ENCODE data around the gene PRKG1. TPM values are rescaled to one million over a fixed set of nuclear protein-coding genes. Genes with fewer than 3 reads are reported as not detected.

Gene PRKG1
- total RNA-seq, 1 experiment from 2014 or later = 10.4 TPM

DNA sequence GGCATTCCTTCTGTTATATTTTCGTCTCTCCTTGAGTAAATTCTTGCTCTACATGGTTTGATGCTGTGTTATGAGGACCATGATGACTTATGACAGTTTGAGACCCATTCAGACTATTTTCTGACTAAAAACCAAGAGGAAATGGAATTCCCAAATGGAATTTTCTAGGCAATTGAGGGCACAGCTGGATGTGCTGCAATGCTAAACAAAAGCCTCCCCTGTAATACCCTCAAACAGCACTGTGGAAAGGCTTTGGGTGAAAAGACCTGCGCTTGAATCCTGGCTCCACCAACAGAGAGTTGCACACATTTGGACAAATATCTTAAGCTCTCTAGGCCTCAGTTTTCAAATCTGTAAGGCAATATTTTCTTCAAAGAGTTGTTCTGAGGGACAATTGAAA lies 129.1 kb downstream of the PRKG1 start:
- Histone ChIP-seq H3K4me1 (ENCODE audit: insufficient read depth, low read length) (peaks cover 8% of the 10 kb centered on the region), H3K56ac (ENCODE audit: insufficient read length, low read depth, low read length) (no peak overlapping the region), H2BK5ac (ENCODE audit: insufficient read length, low read length) (no peak overlapping the region), H3K18ac (ENCODE audit: insufficient read length, low read depth, low read length) (no peak overlapping the region), H4K20me1 (ENCODE audit: control insufficient read depth, insufficient read depth, insufficient read length) (no peaks in the 10 kb centered on the region), H2AFZ (ENCODE audit: low read length) (no peak overlapping the region), H3K23me2 (ENCODE audit: insufficient read length, low read depth, low read length, poor library complexity, severe bottlenecking) (no peaks in the 10 kb centered on the region), H3T11ph (ENCODE audit: low read length) (no peak overlapping the region), H3K14ac (ENCODE audit: insufficient read depth, low read length) (no peak overlapping the region), H2BK20ac (ENCODE audit: low read depth, low read length, poor library complexity, severe bottlenecking) (no peak overlapping the region), H4K8ac (replicated peaks; ENCODE audit: insufficient read length, low read depth, low read length) (no peak overlapping the region), H4K5ac (ENCODE audit: insufficient read length, low read depth, low read length) (no peak overlapping the region), H3K79me1 (ENCODE audit: insufficient read depth, low read depth, low read length, poor library complexity, severe bottlenecking) (no peaks in the 10 kb centered on the region), H2BK12ac (ENCODE audit: insufficient read length, low read depth, low read length) (no peak overlapping the region), H3K23ac (ENCODE audit: insufficient read length, low read depth, low read length) (no peak overlapping the region), H3K79me2 (ENCODE audit: insufficient read depth, low read length) (no peaks in the 10 kb centered on the region), H3K27me3 (ENCODE audit: insufficient read depth, low read length) (no peaks in the 10 kb centered on the region), H3K4ac (ENCODE audit: low read depth, low read length) (no peak overlapping the region), H2AK5ac (ENCODE audit: insufficient read length, low read length) (no peak overlapping the region), H2BK15ac (ENCODE audit: low read depth, low read length) (no peak overlapping the region), H4K91ac (ENCODE audit: insufficient read length, low read depth, low read length) (no peak overlapping the region), H3K9me3 (ENCODE audit: control insufficient read depth, low read depth, low read length) (no peaks in the 10 kb centered on the region), H2BK120ac (ENCODE audit: low read depth, low read length, poor library complexity, severe bottlenecking) (no peak overlapping the region), H3K4me2 (ENCODE audit: insufficient read depth, insufficient read length, low read length) (no peak overlapping the region), H3K9ac (ENCODE audit: extremely low read depth, insufficient read length, low read length) (no peak overlapping the region), H3K27ac (ENCODE audit: insufficient read length, low read depth, low read length) (no peak overlapping the region)
- no peak for DNase-seq
- TF ChIP-seq, protein P1, sequence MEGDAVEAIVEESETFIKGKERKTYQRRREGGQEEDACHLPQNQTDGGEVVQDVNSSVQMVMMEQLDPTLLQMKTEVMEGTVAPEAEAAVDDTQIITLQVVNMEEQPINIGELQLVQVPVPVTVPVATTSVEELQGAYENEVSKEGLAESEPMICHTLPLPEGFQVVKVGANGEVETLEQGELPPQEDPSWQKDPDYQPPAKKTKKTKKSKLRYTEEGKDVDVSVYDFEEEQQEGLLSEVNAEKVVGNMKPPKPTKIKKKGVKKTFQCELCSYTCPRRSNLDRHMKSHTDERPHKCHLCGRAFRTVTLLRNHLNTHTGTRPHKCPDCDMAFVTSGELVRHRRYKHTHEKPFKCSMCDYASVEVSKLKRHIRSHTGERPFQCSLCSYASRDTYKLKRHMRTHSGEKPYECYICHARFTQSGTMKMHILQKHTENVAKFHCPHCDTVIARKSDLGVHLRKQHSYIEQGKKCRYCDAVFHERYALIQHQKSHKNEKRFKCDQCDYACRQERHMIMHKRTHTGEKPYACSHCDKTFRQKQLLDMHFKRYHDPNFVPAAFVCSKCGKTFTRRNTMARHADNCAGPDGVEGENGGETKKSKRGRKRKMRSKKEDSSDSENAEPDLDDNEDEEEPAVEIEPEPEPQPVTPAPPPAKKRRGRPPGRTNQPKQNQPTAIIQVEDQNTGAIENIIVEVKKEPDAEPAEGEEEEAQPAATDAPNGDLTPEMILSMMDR (conservative IDR thresholded peaks at IDR 0.05) = no peak
- WGBS (ENCODE audit: extremely low coverage, insufficient read length, low lambda C conversion rate) = no CpG with 5 or more reads among the region's 2 CpGs
- H3K36me3 Mint-ChIP-seq (ENCODE audit: insufficient read depth in 1 of 3, low read depth in 3 of 3) = no peaks in the 10 kb centered on the region; a peak in 1 of 7 replicates
- H3K4me1 Mint-ChIP-seq = peaks cover 21 to 23% of the 10 kb centered on the region in 2 experiments
- no peaks in the 10 kb centered on the region for H3K9me3 Mint-ChIP-seq
- peak overlapping the region in 2 of 3 experiments; percentile 58 to 95; a peak in 4 of 7 replicates for H3K27ac Mint-ChIP-seq
- H3K27me3 Mint-ChIP-seq (ENCODE audit: low read depth) = no peaks in the 10 kb centered on the region
- no peak overlapping the region for H3K4me3 Mint-ChIP-seq

All from H9 (cell line).